22Rv1 (cell line): ENCODE data around the gene INSYN2B.

ENCODE experiments used
- CTCF ChIP-seq: fragments of 450-650 bp; IDR thresholded peaks from 2 replicates; pipeline ENCODE4 v1.5.1; 2017; ENCODE audit warnings: mild to moderate bottlenecking
- ZFX ChIP-seq: fragments of 450-650 bp; IDR thresholded peaks from 2 replicates; pipeline ENCODE4 v1.6.1; 2017; ENCODE audit warnings: antibody characterized with exemption, borderline replicate concordance

- TF ChIP-seq CTCF (no peak), ZFX (no peak)
Measured at GRCh38 chr5:169991115-169991869, 11.0 kb upstream of the INSYN2B start.
